ENCODE measurements around the gene CLTA. TPM values are rescaled to one million over a fixed set of nuclear protein-coding genes. Genes with fewer than 3 reads are reported as not detected.
"Not testable (repeated sequence)": the region's sequence is repeated elsewhere in the genome, so short reads cannot be mapped to it uniquely, and the experiment has no call there.

Gene CLTA
- total and polyA plus RNA-seq, 12 donors, result 95.6 to 301 (median 208) TPM

DNA sequence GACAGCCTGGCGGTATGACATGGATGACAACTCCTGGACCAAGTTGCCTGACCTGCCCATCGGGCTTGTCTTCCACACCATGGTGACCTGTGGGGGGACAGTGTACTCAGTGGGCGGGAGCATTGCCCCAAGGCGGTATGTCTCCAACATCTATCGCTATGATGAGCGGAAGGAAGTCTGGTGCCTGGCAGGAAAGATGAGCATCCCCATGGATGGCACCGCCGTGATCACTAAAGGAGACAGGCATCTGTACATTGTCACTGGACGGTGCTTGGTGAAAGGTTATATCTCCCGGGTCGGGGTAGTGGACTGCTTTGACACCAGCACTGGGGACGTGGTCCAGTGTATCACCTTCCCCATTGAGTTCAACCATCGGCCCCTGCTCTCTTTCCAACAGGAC is 20.2 kb upstream of the CLTA start:
- H3K27me3 ChIP-seq, result no peaks in the 10 kb centered on the region
- no peaks in the 10 kb centered on the region for H3K9me3 ChIP-seq (replicated peaks in 1 of 3)
- WGBS, 4 donors, result 91 to 96% (median 94%) methylated on average over 10 to 13 of the region's 13 CpGs
- H3K4me1 ChIP-seq (replicated peaks in 1 of 2), result no peaks in the 10 kb centered on the region
- DNase-seq, result no peak
- TF ChIP-seq POLR2A (IDR thresholded peaks at IDR 0.05), result no peak
- TF ChIP-seq, protein P1, sequence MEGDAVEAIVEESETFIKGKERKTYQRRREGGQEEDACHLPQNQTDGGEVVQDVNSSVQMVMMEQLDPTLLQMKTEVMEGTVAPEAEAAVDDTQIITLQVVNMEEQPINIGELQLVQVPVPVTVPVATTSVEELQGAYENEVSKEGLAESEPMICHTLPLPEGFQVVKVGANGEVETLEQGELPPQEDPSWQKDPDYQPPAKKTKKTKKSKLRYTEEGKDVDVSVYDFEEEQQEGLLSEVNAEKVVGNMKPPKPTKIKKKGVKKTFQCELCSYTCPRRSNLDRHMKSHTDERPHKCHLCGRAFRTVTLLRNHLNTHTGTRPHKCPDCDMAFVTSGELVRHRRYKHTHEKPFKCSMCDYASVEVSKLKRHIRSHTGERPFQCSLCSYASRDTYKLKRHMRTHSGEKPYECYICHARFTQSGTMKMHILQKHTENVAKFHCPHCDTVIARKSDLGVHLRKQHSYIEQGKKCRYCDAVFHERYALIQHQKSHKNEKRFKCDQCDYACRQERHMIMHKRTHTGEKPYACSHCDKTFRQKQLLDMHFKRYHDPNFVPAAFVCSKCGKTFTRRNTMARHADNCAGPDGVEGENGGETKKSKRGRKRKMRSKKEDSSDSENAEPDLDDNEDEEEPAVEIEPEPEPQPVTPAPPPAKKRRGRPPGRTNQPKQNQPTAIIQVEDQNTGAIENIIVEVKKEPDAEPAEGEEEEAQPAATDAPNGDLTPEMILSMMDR (IDR thresholded peaks at IDR 0.05), result no peak
- intact Hi-C loops (cut with DNase I), result loop anchor here in 1 of 2 donors (10.0 kb wide), 1 partner anchor 146 kb away; no protein-coding TSS in a partner anchor
- no peaks in the 10 kb centered on the region for H3K36me3 ChIP-seq (replicated peaks in 1 of 2)
- H3K4me3 ChIP-seq, result no peak overlapping the region
- H3K27ac ChIP-seq, result no peak overlapping the region

DNA sequence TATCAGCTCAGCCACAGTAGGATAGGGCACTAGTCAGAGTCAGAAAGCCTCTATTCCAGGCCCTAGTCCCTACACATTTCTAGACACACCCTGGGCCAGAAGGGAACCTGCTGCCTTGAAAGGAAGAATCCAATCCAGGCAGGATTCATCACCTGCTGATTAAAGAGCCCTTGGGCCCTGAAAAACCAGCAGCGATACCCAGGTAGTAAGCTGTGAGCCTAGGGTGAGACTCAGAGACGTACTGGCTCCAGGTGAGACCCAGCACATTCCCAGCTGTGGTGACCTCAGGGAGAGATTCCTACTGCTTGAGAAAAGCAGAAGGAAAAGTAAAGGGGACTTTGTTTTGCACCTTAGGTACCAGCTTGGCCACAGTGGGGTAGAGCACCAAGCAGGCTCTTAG is 16.9 kb upstream of the CLTA start:
- DNase-seq, result no peak
- Histone ChIP-seq H3K27me3 (no peaks in the 10 kb centered on the region), H3K9me3 (replicated peaks in 1 of 3) (no peaks in the 10 kb centered on the region), H3K27ac (no peak overlapping the region), H3K4me3 (no peak overlapping the region), H3K36me3 (replicated peaks in 1 of 2) (no peaks in the 10 kb centered on the region), H3K4me1 (replicated peaks in 1 of 2) (no peaks in the 10 kb centered on the region)
- intact Hi-C loops (cut with DNase I), result loop anchor here in 1 of 2 donors (10.0 kb wide), 1 partner anchor 149 kb away; no protein-coding TSS in a partner anchor
- no peak for TF ChIP-seq POLR2A (IDR thresholded peaks at IDR 0.05)
- TF ChIP-seq, protein P1 (IDR thresholded peaks at IDR 0.05), result no peak
- 86 to 100% (median 94%) methylated on average over 2 of the region's 2 CpGs for WGBS, 4 donors

DNA sequence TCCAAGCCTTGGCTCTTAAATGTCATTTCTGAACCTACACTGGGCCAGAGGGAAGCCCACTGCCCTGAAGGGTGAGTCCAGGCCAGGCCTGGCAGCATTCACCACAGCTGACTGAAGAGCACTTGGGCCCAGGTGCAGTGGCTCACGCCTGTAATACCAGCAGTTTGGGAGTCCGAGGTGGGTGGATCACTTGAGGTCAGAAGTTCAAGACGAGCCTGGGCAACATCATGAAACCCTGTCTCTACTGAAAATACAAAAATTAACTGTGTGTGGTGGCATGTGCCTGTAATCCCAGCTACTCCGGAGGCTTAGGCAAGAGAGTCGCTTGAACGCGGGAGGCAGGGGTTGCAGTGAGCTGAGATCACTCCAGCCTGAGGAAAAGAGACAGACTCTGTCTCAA is 16.4 kb upstream of the CLTA start:
- intact Hi-C loops (cut with DNase I), result loop anchor here in 1 of 2 donors (10.0 kb wide), 1 partner anchor 149 kb away; no protein-coding TSS in a partner anchor
- WGBS, 4 donors, result 90 to 91% (median 91%) methylated on average over 5 to 7 of the region's 7 CpGs
- Histone ChIP-seq H3K36me3 (replicated peaks in 1 of 2) (no peaks in the 10 kb centered on the region), H3K4me3 (no peak overlapping the region), H3K4me1 (replicated peaks in 1 of 2) (no peaks in the 10 kb centered on the region), H3K9me3 (replicated peaks in 1 of 3) (no peaks in the 10 kb centered on the region), H3K27ac (no peak overlapping the region), H3K27me3 (no peaks in the 10 kb centered on the region)
- no peak for TF ChIP-seq POLR2A (IDR thresholded peaks at IDR 0.05)
- TF ChIP-seq, protein P1 (IDR thresholded peaks at IDR 0.05), result no peak
- no peak for DNase-seq

DNA sequence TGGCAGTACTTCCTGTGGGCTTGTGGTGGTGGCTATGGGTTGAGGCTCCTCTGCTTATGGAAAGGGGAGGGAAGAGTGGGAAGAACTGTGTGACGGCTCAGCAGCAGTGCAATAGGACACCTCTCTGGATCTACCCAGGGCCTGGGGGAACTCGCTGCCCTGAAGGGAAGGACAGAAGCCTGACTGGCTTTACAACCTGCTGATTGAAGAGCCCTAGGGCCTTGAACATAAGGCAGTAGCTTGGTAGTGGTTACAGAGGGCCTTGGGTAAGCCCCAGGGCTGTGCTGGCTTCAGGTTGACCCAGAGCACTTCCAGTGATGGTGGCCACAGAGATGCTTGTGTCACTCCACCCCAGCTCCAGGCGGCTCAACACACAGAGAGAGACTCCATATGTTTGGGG is 16.0 kb upstream of the CLTA start:
- no peaks in the 10 kb centered on the region for H3K36me3 ChIP-seq (replicated peaks in 1 of 2)
- WGBS, 4 donors, result 83 to 97% (median 92%) methylated on average over 3 of the region's 3 CpGs
- H3K9me3 ChIP-seq (replicated peaks in 1 of 3), result no peaks in the 10 kb centered on the region
- H3K4me1 ChIP-seq (replicated peaks in 1 of 2), result no peaks in the 10 kb centered on the region
- TF ChIP-seq POLR2A (IDR thresholded peaks at IDR 0.05), result no peak
- TF ChIP-seq, protein P1 (IDR thresholded peaks at IDR 0.05), result no peak
- intact Hi-C loops (cut with DNase I), result loop anchor here in 1 of 2 donors (10.0 kb wide), 1 partner anchor 150 kb away; no protein-coding TSS in a partner anchor
- no peak for DNase-seq
- no peak overlapping the region for H3K27ac ChIP-seq
- H3K4me3 ChIP-seq, result no peak overlapping the region
- no peaks in the 10 kb centered on the region for H3K27me3 ChIP-seq

DNA sequence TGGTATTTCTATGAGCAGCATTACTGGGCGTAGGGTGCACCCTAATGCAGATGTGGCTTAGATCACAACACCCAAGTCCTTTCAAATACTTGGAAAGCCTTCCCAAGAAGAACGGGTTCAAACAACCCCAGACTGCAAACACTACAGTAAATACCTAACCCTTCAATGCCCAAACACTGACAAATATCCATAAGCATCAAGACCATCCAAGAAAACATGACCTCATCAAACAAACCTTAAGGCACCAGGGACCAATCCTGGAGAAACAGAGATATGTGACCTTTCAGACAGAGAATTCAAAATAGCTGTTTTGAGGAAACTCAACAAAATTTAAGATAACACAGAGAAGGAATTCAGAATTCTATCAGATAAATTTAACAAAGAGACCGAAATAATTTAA is 15.5 kb upstream of the CLTA start:
- not testable (repeated sequence) for H3K27ac ChIP-seq; H3K9me3 ChIP-seq (replicated peaks in 1 of 3); H3K27me3 ChIP-seq; DNase-seq; H3K4me1 ChIP-seq (replicated peaks in 1 of 2); H3K36me3 ChIP-seq (replicated peaks in 1 of 2); H3K4me3 ChIP-seq
- 83 to 94% (median 89%) methylated on average over 3 of the region's 3 CpGs for WGBS, 4 donors
- intact Hi-C loops (cut with DNase I), result loop anchor here in 1 of 2 donors (10.0 kb wide), 1 partner anchor 150 kb away; no protein-coding TSS in a partner anchor

DNA sequence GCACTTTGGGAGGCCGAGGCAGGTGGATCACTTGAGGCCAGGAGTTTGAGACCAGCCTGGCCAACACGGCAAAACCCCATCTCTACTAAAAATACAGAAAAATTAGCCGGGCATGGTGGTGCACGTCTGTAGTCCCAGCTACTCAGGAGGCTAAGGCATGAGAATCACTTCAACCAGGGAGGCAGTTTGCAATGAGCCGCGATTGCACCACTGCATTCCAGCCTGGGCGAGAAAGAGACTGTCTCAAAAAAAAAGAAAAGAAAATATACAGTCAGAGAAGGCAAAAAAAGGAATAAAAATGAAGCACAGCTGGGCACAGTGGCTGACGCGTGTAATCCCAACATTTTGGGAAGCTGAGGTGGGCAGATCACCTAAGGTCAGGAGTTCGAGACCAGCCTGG is 14.2 kb upstream of the CLTA start:
- H3K4me1 ChIP-seq (replicated peaks in 1 of 2), result not testable (repeated sequence)
- intact Hi-C loops (cut with DNase I), result loop anchor here in 1 of 2 donors (10.0 kb wide), 1 partner anchor 152 kb away; no protein-coding TSS in a partner anchor

More for the DNA sequence above, 14.2 kb upstream of the CLTA start:
- WGBS, 4 donors, result 91 to 96% (median 93%) methylated on average over 10 of the region's 10 CpGs
- not testable (repeated sequence) for H3K9me3 ChIP-seq (replicated peaks in 1 of 3); H3K27ac ChIP-seq; H3K4me3 ChIP-seq; H3K36me3 ChIP-seq (replicated peaks in 1 of 2); H3K27me3 ChIP-seq
- peak in 1 of 7 donors; percentile 5 for DNase-seq
